ENCODE results near the gene RNASEH2A.

The RNASEH2A gene

DNA sequence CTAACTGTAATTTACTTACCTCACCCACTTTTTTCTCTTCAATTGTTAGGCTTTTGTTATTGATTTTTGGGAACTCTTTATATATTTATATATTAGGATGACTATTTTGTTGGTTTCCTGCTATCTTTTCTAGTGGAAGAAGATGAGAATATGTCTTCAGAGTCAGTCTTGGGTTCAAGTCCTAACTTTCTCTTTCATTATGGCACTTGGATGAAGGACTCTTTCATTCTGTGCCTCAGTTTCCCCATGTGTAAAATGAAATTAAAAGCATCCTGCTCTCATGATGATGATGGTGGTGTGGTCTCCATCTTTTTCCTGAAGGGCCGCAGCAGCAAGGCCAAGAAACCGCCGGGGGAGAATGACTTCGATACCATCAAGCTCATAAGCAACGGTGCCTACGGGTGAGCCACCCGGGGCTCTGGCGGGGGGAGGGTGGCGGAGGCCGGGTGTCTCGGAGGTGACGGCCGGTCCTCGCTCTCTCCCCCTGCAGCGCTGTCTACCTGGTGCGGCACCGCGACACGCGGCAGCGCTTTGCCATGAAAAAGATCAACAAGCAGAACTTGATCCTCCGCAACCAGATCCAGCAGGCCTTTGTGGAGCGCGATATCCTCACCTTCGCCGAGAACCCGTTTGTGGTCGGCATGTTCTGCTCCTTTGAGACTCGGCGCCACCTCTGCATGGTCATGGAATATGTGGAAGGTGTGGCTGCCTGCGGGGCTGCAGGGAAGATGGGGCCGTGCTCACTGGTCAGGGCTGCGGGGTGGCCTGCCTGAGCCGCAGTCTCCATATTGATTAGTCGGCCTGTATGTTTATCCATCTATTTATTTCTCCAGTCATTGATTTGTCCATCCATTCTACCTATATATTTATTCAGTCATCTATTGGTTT lies 51.9 kb downstream of the RNASEH2A start:
- CTCF ChIA-PET: interaction anchor here (0.7 kb wide), 1 partner anchor 295 kb away, joined by 3 read pairs; no protein-coding TSS in a partner anchor

DNA sequence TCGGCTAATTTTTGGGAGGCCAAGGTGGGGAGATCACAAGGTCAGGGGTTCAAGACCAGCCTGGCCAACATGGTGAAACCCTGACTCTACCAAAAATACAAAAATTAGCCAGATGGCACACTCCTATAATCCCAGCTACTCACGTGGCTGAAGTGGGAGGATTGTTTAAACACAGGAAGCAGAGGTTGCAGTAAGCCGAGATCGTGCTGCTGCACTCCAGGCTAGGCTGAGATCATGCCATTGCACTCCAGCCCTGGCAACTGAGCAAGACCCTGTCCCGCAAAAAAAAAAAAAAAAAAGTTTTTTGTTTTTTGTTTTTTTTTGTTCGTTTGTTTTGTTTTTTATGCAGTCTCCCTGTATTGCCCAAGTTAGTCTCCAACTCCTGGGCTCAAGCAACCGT lies 53.2 kb downstream of the RNASEH2A start:
- H3K9me3 ChIP-seq (ENCODE audit: control extremely low read depth in 1 of 5, control insufficient read depth in 4 of 5, insufficient read depth in 2 of 5, low read depth in 1 of 5, low read length in 4 of 5): peaks cover 0 to 2% (median 0%) of the 10 kb centered on the region in 5 experiments
- no peak overlapping the region for H3K27ac ChIP-seq (ENCODE audit: insufficient read depth in 1 of 2, low read depth in 1 of 2, low read length in 2 of 2, poor library complexity in 1 of 2, severe bottlenecking in 2 of 2)
- no peaks in the 10 kb centered on the region for H3K4me1 ChIP-seq (ENCODE audit: control extremely low read depth in 1 of 4, control insufficient read depth in 4 of 4, insufficient read depth in 4 of 4, low read length in 3 of 4)
- no peak for DNase-seq
- POLR2A ChIA-PET: no interaction called here
- CTCF ChIA-PET: no interaction called here
- peaks cover 0 to 4% (median 0%) of the 10 kb centered on the region in 5 experiments for H3K27me3 ChIP-seq (replicated peaks in 2 of 5; ENCODE audit: control insufficient read depth in 4 of 5, insufficient read depth in 5 of 5, low read length in 4 of 5)
- WGBS (ENCODE audit: insufficient coverage): 90% methylated on average over 1 of the region's 7 CpGs
- no peak overlapping the region for H3K4me3 ChIP-seq (ENCODE audit: control insufficient read depth in 1 of 7, extremely low read depth in 1 of 7, insufficient read depth in 4 of 7, low read depth in 2 of 7, low read length in 6 of 7)
- peaks cover 0 to 2% (median 0%) of the 10 kb centered on the region in 4 experiments for H3K36me3 ChIP-seq (ENCODE audit: control insufficient read depth in 4 of 4, insufficient read depth in 4 of 4, low read length in 3 of 4)

More for the DNA sequence above, 51.9 kb downstream of the RNASEH2A start:
- Histone ChIP-seq H3K9me3 (ENCODE audit: control extremely low read depth in 1 of 5, control insufficient read depth in 4 of 5, insufficient read depth in 2 of 5, low read depth in 1 of 5, low read length in 4 of 5) (peaks cover 0 to 2% (median 0%) of the 10 kb centered on the region in 5 experiments), H3K27ac (ENCODE audit: insufficient read depth in 1 of 2, low read depth in 1 of 2, low read length in 2 of 2, poor library complexity in 1 of 2, severe bottlenecking in 2 of 2) (no peak overlapping the region), H3K4me3 (ENCODE audit: control insufficient read depth in 1 of 7, extremely low read depth in 1 of 7, insufficient read depth in 4 of 7, low read depth in 2 of 7, low read length in 6 of 7) (no peak overlapping the region), H3K27me3 (replicated peaks in 2 of 5; ENCODE audit: control insufficient read depth in 4 of 5, insufficient read depth in 5 of 5, low read length in 4 of 5) (peaks cover 0 to 1% (median 0%) of the 10 kb centered on the region in 5 experiments), H3K36me3 (ENCODE audit: control insufficient read depth in 4 of 4, insufficient read depth in 4 of 4, low read length in 3 of 4) (peaks cover 0 to 2% (median 0%) of the 10 kb centered on the region in 4 experiments), H3K4me1 (ENCODE audit: control extremely low read depth in 1 of 4, control insufficient read depth in 4 of 4, insufficient read depth in 4 of 4, low read length in 3 of 4) (no peaks in the 10 kb centered on the region)
- no peak for DNase-seq
- 97% methylated on average over 34 of the region's 35 CpGs for WGBS (ENCODE audit: insufficient coverage)
- POLR2A ChIA-PET: no interaction called here
